Measurements from ENCODE around the gene RASA4. TPM values are rescaled to one million over a fixed set of nuclear protein-coding genes. Genes with fewer than 3 reads are reported as not detected.
"Not testable (repeated sequence)": the region's sequence is repeated elsewhere in the genome, so short reads cannot be mapped to it uniquely, and the experiment has no call there.

RASA4 gene
- total and polyA plus RNA-seq, 4 donors: 1.1 to 7.3 (median 3.4) TPM

GRCh38 chr7:102546353-102546752, 70.2 kb downstream of the RASA4 start:
- H3K9ac ChIP-seq (ENCODE audit: low read depth in 1 of 2, low read length in 2 of 2); DNase-seq (ENCODE audit: low spot score); H3K9me3 ChIP-seq (ENCODE audit: control insufficient read depth in 4 of 4, low read length in 3 of 4); H3K27ac ChIP-seq (ENCODE audit: low read depth in 1 of 2, low read length in 2 of 2); H3K4me1 ChIP-seq (ENCODE audit: control insufficient read depth in 4 of 4, insufficient read depth in 4 of 4, low read length in 3 of 4); H3K36me3 ChIP-seq (ENCODE audit: control insufficient read depth in 4 of 4, insufficient read depth in 3 of 4, low read depth in 1 of 4, low read length in 3 of 4); H3K27me3 ChIP-seq (ENCODE audit: control insufficient read depth in 4 of 4, insufficient read depth in 4 of 4, low read length in 3 of 4); H3K4me3 ChIP-seq (ENCODE audit: low read depth in 1 of 3, low read length in 3 of 3): not testable (repeated sequence)
- 100% methylated on average over 1 of the region's 6 CpGs for whole genome bisulfite sequencing

GRCh38 chr7:102545288-102545687, 71.3 kb downstream of the RASA4 start:
- H3K4me3 ChIP-seq (ENCODE audit: low read depth in 1 of 3, low read length in 3 of 3); H3K4me1 ChIP-seq (ENCODE audit: control insufficient read depth in 4 of 4, insufficient read depth in 4 of 4, low read length in 3 of 4); H3K9ac ChIP-seq (ENCODE audit: low read depth in 1 of 2, low read length in 2 of 2); H3K9me3 ChIP-seq (ENCODE audit: control insufficient read depth in 4 of 4, low read length in 3 of 4); H3K27me3 ChIP-seq (ENCODE audit: control insufficient read depth in 4 of 4, insufficient read depth in 4 of 4, low read length in 3 of 4); DNase-seq (ENCODE audit: low spot score); H3K27ac ChIP-seq (ENCODE audit: low read depth in 1 of 2, low read length in 2 of 2); H3K36me3 ChIP-seq (ENCODE audit: control insufficient read depth in 4 of 4, insufficient read depth in 3 of 4, low read depth in 1 of 4, low read length in 3 of 4): not testable (repeated sequence)
- WGBS: over 99% methylated on average over 7 of the region's 12 CpGs

GRCh38 chr7:102544372-102544771, 72.2 kb downstream of the RASA4 start:
- not testable (repeated sequence) for H3K27me3 ChIP-seq (ENCODE audit: control insufficient read depth in 4 of 4, insufficient read depth in 4 of 4, low read length in 3 of 4); H3K4me3 ChIP-seq (ENCODE audit: low read depth in 1 of 3, low read length in 3 of 3); H3K27ac ChIP-seq (ENCODE audit: low read depth in 1 of 2, low read length in 2 of 2); H3K9ac ChIP-seq (ENCODE audit: low read depth in 1 of 2, low read length in 2 of 2); H3K9me3 ChIP-seq (ENCODE audit: control insufficient read depth in 4 of 4, low read length in 3 of 4); H3K36me3 ChIP-seq (ENCODE audit: control insufficient read depth in 4 of 4, insufficient read depth in 3 of 4, low read depth in 1 of 4, low read length in 3 of 4); DNase-seq (ENCODE audit: low spot score); H3K4me1 ChIP-seq (ENCODE audit: control insufficient read depth in 4 of 4, insufficient read depth in 4 of 4, low read length in 3 of 4)
- WGBS: no CpG with 5 or more reads among the region's 1 CpG

- not testable (repeated sequence) for H3K9me3 ChIP-seq (ENCODE audit: control insufficient read depth in 4 of 4, low read length in 3 of 4); H3K4me3 ChIP-seq (ENCODE audit: low read depth in 1 of 3, low read length in 3 of 3); H3K4me1 ChIP-seq (ENCODE audit: control insufficient read depth in 4 of 4, insufficient read depth in 4 of 4, low read length in 3 of 4); H3K36me3 ChIP-seq (ENCODE audit: control insufficient read depth in 4 of 4, insufficient read depth in 3 of 4, low read depth in 1 of 4, low read length in 3 of 4); H3K27me3 ChIP-seq (ENCODE audit: control insufficient read depth in 4 of 4, insufficient read depth in 4 of 4, low read length in 3 of 4); H3K27ac ChIP-seq (ENCODE audit: low read depth in 1 of 2, low read length in 2 of 2); H3K9ac ChIP-seq (ENCODE audit: low read depth in 1 of 2, low read length in 2 of 2); DNase-seq (ENCODE audit: low spot score)
- no CpG with 5 or more reads among the region's 8 CpGs for WGBS
These were observed 73.0 kb downstream of the RASA4 start, which contains the start of gene UPK3BL2 for GRCh38 chr7:102543596-102543995. Gene UPK3BL2 (minus strand): TSS chr7:102543696. CDS start chr7:102543636, 60 bp downstream.

GRCh38 chr7:102542771-102543170, 73.8 kb downstream of the RASA4 start:
- not testable (repeated sequence) for H3K4me1 ChIP-seq (ENCODE audit: control insufficient read depth in 4 of 4, insufficient read depth in 4 of 4, low read length in 3 of 4); H3K9me3 ChIP-seq (ENCODE audit: control insufficient read depth in 4 of 4, low read length in 3 of 4); H3K9ac ChIP-seq (ENCODE audit: low read depth in 1 of 2, low read length in 2 of 2); H3K27ac ChIP-seq (ENCODE audit: low read depth in 1 of 2, low read length in 2 of 2); H3K27me3 ChIP-seq (ENCODE audit: control insufficient read depth in 4 of 4, insufficient read depth in 4 of 4, low read length in 3 of 4); H3K36me3 ChIP-seq (ENCODE audit: control insufficient read depth in 4 of 4, insufficient read depth in 3 of 4, low read depth in 1 of 4, low read length in 3 of 4); DNase-seq (ENCODE audit: low spot score); H3K4me3 ChIP-seq (ENCODE audit: low read depth in 1 of 3, low read length in 3 of 3)
- 90% methylated on average over 7 of the region's 11 CpGs for whole genome bisulfite sequencing

- not testable (repeated sequence) for H3K9me3 ChIP-seq (ENCODE audit: control insufficient read depth in 4 of 4, low read length in 3 of 4); H3K27me3 ChIP-seq (ENCODE audit: control insufficient read depth in 4 of 4, insufficient read depth in 4 of 4, low read length in 3 of 4); H3K36me3 ChIP-seq (ENCODE audit: control insufficient read depth in 4 of 4, insufficient read depth in 3 of 4, low read depth in 1 of 4, low read length in 3 of 4); DNase-seq (ENCODE audit: low spot score); H3K4me3 ChIP-seq (ENCODE audit: low read depth in 1 of 3, low read length in 3 of 3); H3K4me1 ChIP-seq (ENCODE audit: control insufficient read depth in 4 of 4, insufficient read depth in 4 of 4, low read length in 3 of 4); H3K9ac ChIP-seq (ENCODE audit: low read depth in 1 of 2, low read length in 2 of 2); H3K27ac ChIP-seq (ENCODE audit: low read depth in 1 of 2, low read length in 2 of 2)
- WGBS: 94% methylated on average over 2 of the region's 8 CpGs
These were observed 74.5 kb downstream of the RASA4 start for GRCh38 chr7:102542083-102542482.

GRCh38 chr7:102540604-102541003, 76.0 kb downstream of the RASA4 start:
- not testable (repeated sequence) for H3K4me3 ChIP-seq (ENCODE audit: low read depth in 1 of 3, low read length in 3 of 3); H3K9ac ChIP-seq (ENCODE audit: low read depth in 1 of 2, low read length in 2 of 2); DNase-seq (ENCODE audit: low spot score); H3K9me3 ChIP-seq (ENCODE audit: control insufficient read depth in 4 of 4, low read length in 3 of 4); H3K36me3 ChIP-seq (ENCODE audit: control insufficient read depth in 4 of 4, insufficient read depth in 3 of 4, low read depth in 1 of 4, low read length in 3 of 4); H3K27me3 ChIP-seq (ENCODE audit: control insufficient read depth in 4 of 4, insufficient read depth in 4 of 4, low read length in 3 of 4); H3K4me1 ChIP-seq (ENCODE audit: control insufficient read depth in 4 of 4, insufficient read depth in 4 of 4, low read length in 3 of 4); H3K27ac ChIP-seq (ENCODE audit: low read depth in 1 of 2, low read length in 2 of 2)
- WGBS: 97% methylated on average over 4 of the region's 6 CpGs

GRCh38 chr7:102535062-102535615, 81.4 kb downstream of the RASA4 start:
- H3K4me1 ChIP-seq (ENCODE audit: control insufficient read depth in 4 of 4, insufficient read depth in 4 of 4, low read length in 3 of 4); H3K9me3 ChIP-seq (ENCODE audit: control insufficient read depth in 4 of 4, low read length in 3 of 4); H3K4me3 ChIP-seq (ENCODE audit: low read depth in 1 of 3, low read length in 3 of 3); H3K27ac ChIP-seq (ENCODE audit: low read depth in 1 of 2, low read length in 2 of 2); H3K36me3 ChIP-seq (ENCODE audit: control insufficient read depth in 4 of 4, insufficient read depth in 3 of 4, low read depth in 1 of 4, low read length in 3 of 4); H3K27me3 ChIP-seq (ENCODE audit: control insufficient read depth in 4 of 4, insufficient read depth in 4 of 4, low read length in 3 of 4); H3K9ac ChIP-seq (ENCODE audit: low read depth in 1 of 2, low read length in 2 of 2): not testable (repeated sequence)
- DNase-seq (ENCODE audit: low spot score): peak; percentile 20
- WGBS: 70% methylated on average over 3 of the region's 8 CpGs

GRCh38 chr7:102532127-102532526, 84.4 kb downstream of the RASA4 start:
- not testable (repeated sequence) for H3K9ac ChIP-seq (ENCODE audit: low read depth in 1 of 2, low read length in 2 of 2); H3K4me3 ChIP-seq (ENCODE audit: low read depth in 1 of 3, low read length in 3 of 3); DNase-seq (ENCODE audit: low spot score); H3K27me3 ChIP-seq (ENCODE audit: control insufficient read depth in 4 of 4, insufficient read depth in 4 of 4, low read length in 3 of 4); H3K4me1 ChIP-seq (ENCODE audit: control insufficient read depth in 4 of 4, insufficient read depth in 4 of 4, low read length in 3 of 4); H3K27ac ChIP-seq (ENCODE audit: low read depth in 1 of 2, low read length in 2 of 2); H3K36me3 ChIP-seq (ENCODE audit: control insufficient read depth in 4 of 4, insufficient read depth in 3 of 4, low read depth in 1 of 4, low read length in 3 of 4); H3K9me3 ChIP-seq (ENCODE audit: control insufficient read depth in 4 of 4, low read length in 3 of 4)
- WGBS: 100% methylated on average over 2 of the region's 2 CpGs
